Thymus (tissue), 11 donors: Measurements from ENCODE around the gene GYPC. TPM values are rescaled to one million over a fixed set of nuclear protein-coding genes. Genes with fewer than 3 reads are reported as not detected.

Experiments
- DNase-seq, 9 donors: peaks; one replicate each; pipeline ENCODE4 v3.0.0-alpha.2; 2013; ENCODE audit warnings: low spot score in 9 of 9, low read depth in 6 of 9, missing footprints in 1 of 9
- H3K27ac ChIP-seq, 2 donors: one replicate each; pipeline ENCODE4 v1.5.1; 2013; ENCODE audit warnings: control low read depth in 1 of 2, low read depth in 1 of 2, low read length in 1 of 2, mild to moderate bottlenecking in 1 of 2, moderate library complexity in 1 of 2
- H3K27me3 ChIP-seq, 2 donors: one replicate each; pipeline ENCODE4 v1.5.1; 2013; ENCODE audit warnings: low read length in 1 of 2; ENCODE audit not compliant: control insufficient read depth in 2 of 2, insufficient read depth in 1 of 2
- H3K36me3 ChIP-seq, 2 donors: one replicate each; pipeline ENCODE4 v1.5.1; 2013; ENCODE audit warnings: low read length in 1 of 2, mild to moderate bottlenecking in 1 of 2, moderate library complexity in 1 of 2; ENCODE audit not compliant: control insufficient read depth in 2 of 2, insufficient read depth in 2 of 2
- H3K4me1 ChIP-seq, 2 donors: one replicate each; pipeline ENCODE4 v1.5.1; 2013; ENCODE audit warnings: low read length in 2 of 2; ENCODE audit not compliant: control insufficient read depth in 2 of 2, insufficient read depth in 2 of 2
- H3K4me3 ChIP-seq, 2 donors: one replicate each; pipeline ENCODE4 v1.5.1; 2013; ENCODE audit warnings: low read length in 2 of 2, control low read depth in 1 of 2, mild to moderate bottlenecking in 1 of 2
- H3K9me3 ChIP-seq, 2 donors: one replicate each; pipeline ENCODE4 v1.5.1; 2013; ENCODE audit warnings: low read length in 1 of 2, mild to moderate bottlenecking in 1 of 2; ENCODE audit not compliant: control insufficient read depth in 2 of 2, insufficient read depth in 1 of 2
- WGBS: extraction: QIAGEN DNeasy Blood & Tissue Kit; methylation state at CpG from one replicate; pipeline ENCODE4 v1.1.7; 2013; 5-methylcytosine and 5-hydroxymethylcytosine counted together
- polyA plus RNA-seq: library from polyadenylated mRNA; stranded (reverse); fragments of 200-250 nt; gene quantifications from one replicate; pipeline ENCODE4 v1.2.3, GENCODE V29; 2013
- total RNA-seq: library from RNA; stranded (reverse); fragments of 120-200 nt; gene quantifications from one replicate; pipeline ENCODE4 v1.2.4, GENCODE V29; 2013
- donor health status: healthy.

The GYPC gene
- total and polyA plus RNA-seq, 2 donors, result 83.2 to 136 TPM

DNA sequence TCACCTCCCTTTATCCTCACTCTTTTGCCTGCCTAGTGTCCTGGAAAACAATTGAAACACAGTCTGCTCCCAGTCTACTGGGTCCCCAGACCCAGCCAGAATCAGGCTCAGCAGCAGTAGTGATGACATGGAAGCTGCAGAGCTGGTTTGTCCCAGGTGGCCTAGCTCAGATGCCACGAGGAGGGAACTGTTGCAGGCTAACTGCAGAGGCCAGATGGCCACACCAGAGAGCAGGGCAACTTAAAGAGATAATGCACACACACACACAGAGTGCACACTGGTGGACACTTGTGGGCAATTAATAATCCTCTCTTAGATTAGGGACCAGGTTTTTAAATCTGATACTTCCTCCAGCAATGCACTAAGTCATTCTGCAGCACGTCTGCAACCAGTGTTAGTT is 42.4 kb downstream of the GYPC start:
- WGBS, result 70% methylated on average over 2 of the region's 2 CpGs
- H3K27ac ChIP-seq, result no peak overlapping the region
- no peak overlapping the region for H3K4me3 ChIP-seq
- H3K4me1 ChIP-seq, result no peaks in the 10 kb centered on the region
- H3K36me3 ChIP-seq, result peaks cover 14 to 36% of the 10 kb centered on the region in 2 donors
- DNase-seq, result no peak
- H3K9me3 ChIP-seq, result peaks cover 0 to 8% of the 10 kb centered on the region in 2 donors
- no peaks in the 10 kb centered on the region for H3K27me3 ChIP-seq

DNA sequence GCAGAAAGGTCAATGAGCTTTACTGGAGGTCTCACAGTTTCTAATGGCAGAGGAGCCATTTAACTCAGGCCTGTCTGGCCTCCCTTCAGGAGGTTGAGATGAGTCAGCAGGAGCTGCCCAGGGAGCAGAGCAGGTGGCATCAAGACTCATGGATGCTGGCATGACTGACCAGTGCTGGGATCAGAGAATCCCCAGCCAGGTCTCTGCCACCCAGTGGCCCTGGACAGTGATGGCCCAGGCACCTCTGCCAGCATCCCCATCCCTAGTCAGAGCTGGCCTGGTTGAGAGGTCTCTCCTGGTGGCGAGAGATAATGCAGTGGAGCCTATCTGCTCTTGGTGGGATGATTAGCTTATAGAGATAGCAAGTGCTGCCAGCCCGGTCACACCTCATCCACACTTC is 43.1 kb downstream of the GYPC start:
- Histone ChIP-seq H3K4me3 (no peak overlapping the region), H3K4me1 (no peaks in the 10 kb centered on the region), H3K27ac (no peak overlapping the region), H3K27me3 (no peaks in the 10 kb centered on the region), H3K36me3 (peaks cover 8 to 31% of the 10 kb centered on the region in 2 donors), H3K9me3 (peaks cover 0 to 1% of the 10 kb centered on the region in 2 donors)
- DNase-seq, result no peak
- 84% methylated on average over 2 of the region's 2 CpGs for WGBS

DNA sequence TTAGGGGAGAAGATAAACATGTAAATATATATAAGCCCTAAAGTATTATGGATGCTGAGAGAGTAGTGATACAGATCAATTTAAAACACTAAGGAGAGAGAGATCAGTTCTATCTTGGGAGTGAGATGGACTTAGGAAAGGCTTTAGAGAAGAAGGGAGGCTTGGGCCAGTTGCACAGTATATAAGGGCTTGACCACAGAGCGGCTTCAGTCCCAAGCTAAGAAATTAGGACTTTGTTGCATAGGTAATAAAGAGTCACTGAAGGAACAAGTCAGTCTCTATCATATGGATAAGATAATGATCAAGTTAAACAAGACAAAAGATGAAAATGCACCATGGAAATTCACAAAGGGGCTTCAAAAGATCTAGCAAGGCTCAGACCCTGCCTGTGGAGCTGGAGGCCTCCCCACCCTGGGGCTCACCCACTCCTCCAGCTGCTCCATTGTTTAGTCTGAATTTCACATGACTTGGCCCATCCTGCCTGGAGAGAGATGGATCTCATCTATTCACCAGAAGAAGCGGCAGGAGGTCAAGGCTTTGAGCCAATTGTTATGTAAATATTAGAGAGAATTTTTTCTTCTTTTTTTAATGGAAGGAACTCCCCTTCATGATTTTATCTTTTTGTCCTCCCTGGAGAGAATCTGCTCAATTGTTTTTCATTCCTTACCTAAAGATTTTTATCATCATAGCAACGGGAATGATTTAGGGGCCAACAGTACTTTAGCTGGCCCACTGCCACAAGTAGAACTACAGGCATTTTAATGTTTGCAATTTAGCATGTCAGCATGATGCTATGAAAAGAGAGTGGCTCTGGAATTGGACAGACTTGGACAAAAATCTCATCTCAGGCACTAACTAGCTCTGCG is 44.0 kb downstream of the GYPC start:
- WGBS, result 96% methylated on average over 4 of the region's 4 CpGs
- H3K36me3 ChIP-seq, result peaks cover 7 to 26% of the 10 kb centered on the region in 2 donors
- no peak for DNase-seq
- H3K9me3 ChIP-seq, result no peaks in the 10 kb centered on the region
- no peak overlapping the region for H3K27ac ChIP-seq
- no peaks in the 10 kb centered on the region for H3K27me3 ChIP-seq
- H3K4me1 ChIP-seq, result no peaks in the 10 kb centered on the region
- H3K4me3 ChIP-seq, result no peak overlapping the region

DNA sequence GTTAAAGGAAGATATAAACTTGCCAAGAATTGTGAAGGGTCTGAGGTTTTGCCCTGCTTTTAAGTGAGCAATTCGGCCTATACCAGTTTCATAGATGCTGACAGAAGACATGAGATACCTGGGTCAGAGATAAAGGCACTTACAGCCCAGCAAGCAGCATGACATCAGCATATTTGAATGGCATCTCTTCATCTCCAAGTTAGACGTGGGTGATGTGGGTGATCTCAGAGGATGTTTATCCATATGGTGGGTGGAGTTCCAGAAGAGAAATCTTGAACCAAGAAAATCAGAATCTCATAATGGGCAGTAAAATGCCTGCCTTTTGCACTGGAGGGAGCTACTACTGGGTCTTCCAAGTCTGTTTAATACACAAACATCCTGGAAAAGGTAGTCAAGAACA is 44.7 kb downstream of the GYPC start:
- no peak for DNase-seq
- H3K27ac ChIP-seq, result no peak overlapping the region
- 78% methylated on average over 2 of the region's 2 CpGs for WGBS

DNA sequence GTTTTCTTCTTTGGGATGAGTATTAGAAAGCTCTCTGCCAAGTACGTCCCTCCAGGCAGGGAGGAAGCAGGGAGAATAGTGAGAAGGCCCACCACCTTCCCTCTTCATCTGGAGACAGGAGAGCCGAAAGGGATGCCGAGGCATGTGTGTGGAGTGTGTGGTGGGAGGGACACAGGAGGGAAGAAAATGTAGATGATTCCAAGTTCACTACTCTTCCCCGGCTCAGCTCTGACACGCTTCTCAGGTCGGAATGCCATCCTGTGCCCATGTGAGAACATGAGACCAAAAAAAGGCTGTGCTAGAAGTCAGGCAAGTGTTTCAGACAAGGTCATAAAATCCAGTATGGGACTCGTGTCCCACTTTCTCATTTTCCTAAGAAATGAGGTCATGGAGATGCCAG is 47.4 kb downstream of the GYPC start:
- H3K4me3 ChIP-seq, result no peak overlapping the region
- H3K4me1 ChIP-seq, result no peaks in the 10 kb centered on the region
- 98% methylated on average over 7 of the region's 7 CpGs for WGBS
- DNase-seq, result no peak
- no peaks in the 10 kb centered on the region for H3K9me3 ChIP-seq
- peaks cover 0 to under 1% of the 10 kb centered on the region in 2 donors for H3K36me3 ChIP-seq
- H3K27ac ChIP-seq, result no peak overlapping the region
- no peaks in the 10 kb centered on the region for H3K27me3 ChIP-seq

More for the DNA sequence above, 44.7 kb downstream of the GYPC start:
- H3K27me3 ChIP-seq, result no peaks in the 10 kb centered on the region
- H3K4me3 ChIP-seq, result no peak overlapping the region
- peaks cover 6 to 21% of the 10 kb centered on the region in 2 donors for H3K36me3 ChIP-seq
- H3K9me3 ChIP-seq, result no peaks in the 10 kb centered on the region
- H3K4me1 ChIP-seq, result no peaks in the 10 kb centered on the region

DNA sequence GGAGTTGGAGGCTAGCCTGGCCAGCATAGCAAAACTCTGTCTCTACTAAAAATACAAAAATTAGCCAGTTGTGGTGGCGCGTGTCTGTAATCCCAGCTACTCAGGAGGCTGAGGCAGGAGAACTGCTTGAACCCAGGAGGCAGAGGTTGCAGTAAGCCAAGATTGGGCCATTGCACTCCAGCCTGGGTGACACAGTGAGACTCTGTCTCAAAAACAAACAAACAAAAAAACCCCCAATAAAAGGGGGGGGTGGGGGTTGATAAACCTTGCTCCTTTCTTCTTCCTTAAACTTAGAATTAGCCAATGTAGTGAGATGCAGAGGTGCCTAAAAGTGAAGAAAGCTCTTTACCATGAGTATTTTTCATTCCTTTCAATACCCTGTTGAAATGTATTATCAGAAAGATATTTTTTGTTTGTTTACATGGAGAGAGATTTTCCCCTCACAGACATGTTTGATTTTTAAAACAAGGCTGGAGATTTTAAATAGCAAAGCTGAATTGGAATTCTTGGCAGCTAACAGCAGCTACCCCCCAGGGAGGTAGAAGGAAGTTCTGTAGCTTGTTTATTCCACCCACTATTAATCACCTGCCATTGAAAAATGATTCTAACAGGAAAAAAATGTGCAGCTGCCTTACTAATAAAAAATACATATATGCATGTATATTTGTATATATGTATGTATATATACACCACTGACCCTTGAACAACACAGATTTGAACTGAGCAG is 48.6 kb downstream of the GYPC start:
- Histone ChIP-seq H3K4me3 (no peak overlapping the region), H3K36me3 (no peaks in the 10 kb centered on the region), H3K27ac (no peak overlapping the region), H3K9me3 (no peaks in the 10 kb centered on the region), H3K4me1 (no peaks in the 10 kb centered on the region), H3K27me3 (no peaks in the 10 kb centered on the region)
- no peak for DNase-seq
- WGBS, result 97% methylated on average over 2 of the region's 2 CpGs

DNA sequence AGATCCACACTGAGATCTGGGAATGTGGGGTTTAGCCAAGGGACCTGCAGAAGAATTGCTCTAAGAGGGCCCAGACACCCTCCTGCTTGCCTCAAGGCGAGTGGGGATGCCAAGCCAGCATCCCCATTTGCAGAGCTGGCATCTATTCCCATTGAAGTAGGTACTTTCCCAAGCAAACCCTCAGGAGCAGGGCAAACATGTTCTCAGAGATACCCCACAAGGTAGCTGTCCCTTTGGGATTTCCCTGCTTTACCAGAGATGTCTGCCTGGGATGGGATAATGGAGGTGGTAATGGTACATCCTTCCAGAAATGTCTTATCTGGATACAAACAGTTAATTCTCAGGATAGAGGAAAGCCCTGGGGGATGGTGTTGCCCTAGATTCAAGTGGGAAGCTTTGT is 51.2 kb downstream of the GYPC start:
- H3K4me1 ChIP-seq, result no peaks in the 10 kb centered on the region
- H3K4me3 ChIP-seq, result no peak overlapping the region
- no peaks in the 10 kb centered on the region for H3K9me3 ChIP-seq
- H3K27me3 ChIP-seq, result no peaks in the 10 kb centered on the region
- no peaks in the 10 kb centered on the region for H3K36me3 ChIP-seq
- DNase-seq, result no peak
- no peak overlapping the region for H3K27ac ChIP-seq
- WGBS, result 91% methylated on average over 1 of the region's 1 CpG

DNA sequence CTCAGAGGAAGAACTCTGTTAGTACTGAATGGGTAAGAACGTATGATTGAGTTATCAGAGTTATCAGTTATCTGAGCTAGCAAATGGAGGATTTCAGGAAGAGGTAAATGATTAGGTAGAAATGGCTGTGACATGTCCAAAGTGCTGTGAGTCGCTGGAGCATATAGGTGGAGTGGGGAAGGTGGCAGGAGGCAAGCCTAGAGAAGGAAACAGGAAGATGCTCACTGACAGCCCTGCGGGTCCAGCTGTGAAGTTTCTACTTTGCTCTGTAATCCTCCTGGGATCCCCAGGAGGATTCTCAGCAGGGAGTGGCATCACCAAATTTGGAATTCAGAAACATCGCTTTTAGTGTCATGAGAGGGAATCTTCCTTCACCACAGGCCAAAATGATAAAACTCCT is 52.0 kb downstream of the GYPC start:
- H3K9me3 ChIP-seq, result no peaks in the 10 kb centered on the region
- no peaks in the 10 kb centered on the region for H3K27me3 ChIP-seq
- WGBS, result 91% methylated on average over 4 of the region's 4 CpGs
- no peak overlapping the region for H3K27ac ChIP-seq
- no peak overlapping the region for H3K4me3 ChIP-seq
- no peaks in the 10 kb centered on the region for H3K36me3 ChIP-seq
- no peaks in the 10 kb centered on the region for H3K4me1 ChIP-seq
- DNase-seq, result no peak

DNA sequence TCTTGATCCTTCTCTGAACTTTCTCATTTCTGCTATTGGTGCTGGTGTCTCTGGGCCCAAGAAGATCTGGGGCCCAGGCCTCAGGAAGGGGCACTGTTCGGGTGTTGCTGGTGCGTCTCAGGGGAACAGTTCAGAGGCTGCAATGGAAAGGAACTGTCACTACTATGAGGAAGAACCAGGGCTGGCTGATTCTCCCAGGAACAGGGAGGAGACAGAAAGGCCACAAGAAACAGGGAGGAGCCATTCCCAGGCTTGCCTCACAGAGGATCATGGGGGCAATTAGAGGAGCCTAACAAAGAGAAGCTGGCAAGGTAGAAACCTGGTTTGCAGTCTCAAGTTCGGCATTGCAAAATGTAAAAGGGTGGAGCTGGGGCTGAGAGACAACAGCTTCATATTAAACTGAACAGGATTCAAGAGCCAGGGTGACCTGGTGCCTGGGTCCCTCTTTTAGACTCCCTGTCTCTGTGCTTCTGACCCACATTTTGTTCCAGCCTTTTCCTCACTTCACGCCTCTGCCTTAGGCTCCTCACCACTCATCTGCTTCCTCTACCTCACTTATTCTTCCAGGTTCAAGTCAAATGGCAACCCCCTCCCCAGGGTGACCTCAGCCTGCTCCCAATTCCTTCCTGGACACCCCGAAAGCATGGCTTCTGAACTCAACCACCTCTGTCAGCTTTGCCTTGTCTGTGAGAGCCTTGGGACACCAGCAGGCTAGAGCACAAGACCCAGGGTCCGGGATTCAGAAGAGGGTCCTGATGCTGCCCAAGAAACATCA is 58.4 kb downstream of the GYPC start:
- H3K4me1 ChIP-seq, result no peaks in the 10 kb centered on the region
- H3K27ac ChIP-seq, result no peak overlapping the region
- WGBS, result 93% methylated on average over 6 of the region's 6 CpGs
- DNase-seq, result no peak
- no peaks in the 10 kb centered on the region for H3K36me3 ChIP-seq
- no peaks in the 10 kb centered on the region for H3K9me3 ChIP-seq
- no peaks in the 10 kb centered on the region for H3K27me3 ChIP-seq
- no peak overlapping the region for H3K4me3 ChIP-seq
